Naive thymus-derived CD8-positive, alpha-beta T cell (primary cell): ENCODE data around the gene KLC4. TPM values are rescaled to one million over a fixed set of nuclear protein-coding genes. Genes with fewer than 3 reads are reported as not detected.

Experiments
- ATAC-seq, 2 donors: fragments of 150-1000 bp; cut with Tn5 transposase in 1 of 2; sonication (Bioruptor Pico), chemical (Tn5 transposase) in 1 of 2; 1 replicate in 1 of 2; 2 replicates in 1 of 2; pipeline ENCODE4 v1.10.0; 2021; ENCODE audit warnings: mild to moderate bottlenecking in 2 of 2, moderate library complexity in 2 of 2
- POLR2A ChIA-PET: fragments of 350-600 bp; sonication (Branson Sonifier 250); formaldehyde crosslinking; loops from one replicate; lab custom pipeline; 2021; ENCODE audit warnings: antibody characterized with exemption; lab: Charles Lee
- DNase-seq, 10 donors: peaks; one replicate each; pipeline versions ENCODE4 v3.0.0 to v3.0.0-alpha.2; 2020 to 2022
- H3K27ac Mint-ChIP-seq, 10 donors: one replicate each; pipeline ENCODE4 v1.8.0; 2020 to 2022; ENCODE audit warnings: mild to moderate bottlenecking in 10 of 10, mixed read lengths in 10 of 10, moderate library complexity in 4 of 10, inconsistent platforms in 1 of 10
- H3K27me3 Mint-ChIP-seq, 5 donors: one replicate each; pipeline ENCODE4 v1.8.0; 2021 to 2022; ENCODE audit warnings: mixed read lengths in 5 of 5
- H3K36me3 Mint-ChIP-seq, 3 donors: one replicate each; pipeline ENCODE4 v1.8.0; 2020 to 2022; ENCODE audit warnings: mixed read lengths in 3 of 3, mild to moderate bottlenecking in 2 of 3, inconsistent platforms in 1 of 3
- H3K4me1 Mint-ChIP-seq, 4 donors: one replicate each; pipeline ENCODE4 v1.8.0; 2021 to 2022; ENCODE audit warnings: mixed read lengths in 4 of 4
- H3K4me3 Mint-ChIP-seq, 10 donors: one replicate each; pipeline ENCODE4 v1.8.0; 2020 to 2022; ENCODE audit warnings: mild to moderate bottlenecking in 10 of 10, mixed read lengths in 10 of 10, moderate library complexity in 6 of 10, inconsistent platforms in 1 of 10
- H3K9me3 Mint-ChIP-seq, 9 donors: one replicate each; pipeline ENCODE4 v1.8.0; 2020 to 2022; ENCODE audit warnings: mixed read lengths in 9 of 9, mild to moderate bottlenecking in 3 of 9, inconsistent platforms in 1 of 9, moderate library complexity in 1 of 9
- polyA plus RNA-seq, 3 donors: library from polyadenylated mRNA; unstranded; fragments of 300-500 nt; fragmentation: Illumina TruSeq; gene quantifications; one replicate each; pipeline ENCODE4 v1.2.3, GENCODE V29; 2021
- total RNA-seq, 8 experiments: library from RNA in 2 of 8; stranded (reverse) in 2 of 8; gene quantifications; one replicate each; pipeline ENCODE4 v1.2.3 and lab custom pipeline; 2021 to 2026

The KLC4 gene
- total and polyA plus RNA-seq, 5 experiments from 2014 or later: 9.9 to 64.6 (median 12.7) TPM

DNA sequence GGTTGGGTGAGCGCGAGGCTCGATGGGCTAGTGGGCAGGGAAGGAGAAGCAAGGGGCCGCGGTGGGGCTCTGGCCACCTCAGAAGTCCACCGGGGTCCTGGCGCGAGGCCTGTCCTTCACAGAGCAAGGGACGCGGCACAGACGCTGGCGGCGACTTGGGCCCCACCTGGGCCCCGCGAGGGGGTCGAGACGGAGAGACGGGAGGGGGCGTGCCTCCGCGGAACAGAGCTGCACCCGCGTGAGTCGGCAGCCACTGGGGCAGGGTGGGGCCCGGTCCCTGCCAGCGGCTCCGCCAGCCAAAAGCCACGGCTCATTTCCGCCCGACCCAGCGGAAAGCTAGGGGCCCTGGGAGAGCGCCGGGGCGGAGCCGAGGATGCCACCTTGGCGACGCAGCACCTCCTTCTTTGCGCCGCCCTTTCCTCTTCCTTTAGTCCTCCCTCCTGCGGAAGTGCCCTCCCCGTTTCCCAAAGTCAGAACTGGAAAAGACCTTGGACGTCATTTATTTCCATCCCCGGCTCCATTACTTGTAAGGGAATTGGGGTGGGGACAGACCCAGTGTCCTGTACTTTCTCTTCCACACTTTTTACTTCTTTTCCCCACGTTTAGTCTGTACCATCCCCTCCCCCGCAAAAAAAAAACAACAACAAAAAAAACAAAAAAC lies 5.8 kb upstream of the KLC4 start, which contains the start of gene CUL7:
CUL7 (minus strand) TSS at position 307 of the 661 bp plus-strand sequence. CDS start 1,063 bp downstream, outside the sequence.
- Mint-ChIP-seq H3K9me3 (no peaks in the 10 kb centered on the region), H3K4me1 (peaks cover 34 to 54% (median 53%) of the 10 kb centered on the region in 4 donors), H3K27me3 (no peaks in the 10 kb centered on the region), H3K36me3 (peaks cover 0 to 41% (median 6%) of the 10 kb centered on the region in 3 donors), H3K4me3 (peak within 1 kb of the TSS; percentile 88 to 97 (median 94)), H3K27ac (peak within 1 kb of the TSS; percentile 80 to 98 (median 96))
- DNase-seq (peak; percentile 81 to 94 (median 86)), ATAC-seq (peak; percentile 99)
- POLR2A ChIA-PET: interaction anchor here (0.5 to 4.1 kb wide), 19 partner anchors 16 to 1116 kb away, joined by 3 to 34 read pairs (median 6); partner anchors contain the start of genes CNPY3, KLHDC3, MEA1 and PEX6

DNA sequence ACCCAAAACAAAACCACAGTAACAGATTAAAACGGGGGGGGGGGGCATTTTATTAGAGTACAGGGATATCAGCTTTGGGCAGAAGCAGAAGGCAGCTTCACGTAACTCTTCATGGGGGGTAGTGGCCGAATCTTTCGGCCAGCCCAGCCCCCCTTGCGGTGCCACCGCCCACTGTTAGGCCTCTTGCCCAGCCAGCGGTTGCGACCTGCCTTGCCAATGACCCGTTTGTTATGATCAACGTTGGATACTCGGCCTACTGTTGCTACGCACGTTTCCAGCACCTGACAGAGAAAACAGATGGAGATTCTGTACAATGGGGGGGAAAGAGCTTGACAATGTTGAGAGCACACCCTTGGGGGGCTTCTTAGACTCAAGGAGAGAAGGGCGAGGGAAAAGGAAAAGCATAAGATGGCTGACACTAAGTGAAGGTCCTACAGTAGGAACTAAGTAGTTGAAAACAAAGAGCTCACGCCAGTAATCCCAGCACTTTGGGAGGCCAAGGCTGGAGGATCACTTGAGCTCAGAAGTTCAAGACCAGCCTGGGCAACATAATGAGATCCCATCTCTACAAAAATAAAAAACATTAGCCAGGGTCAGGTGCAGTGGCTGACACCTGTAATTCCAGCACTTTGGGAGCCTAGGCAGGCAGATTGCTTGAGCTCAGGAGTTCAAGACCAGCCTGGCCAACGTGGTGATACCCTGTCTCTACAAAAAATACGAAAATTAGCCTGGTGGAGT lies 5.1 kb upstream of the KLC4 start:
- Mint-ChIP-seq H3K36me3 (peaks cover 0 to 35% (median 6%) of the 10 kb centered on the region in 3 donors), H3K4me3 (peak overlapping the region; percentile 88 to 97 (median 94)), H3K9me3 (no peaks in the 10 kb centered on the region), H3K27ac (peak overlapping the region; percentile 80 to 98 (median 96)), H3K4me1 (peaks cover 35 to 61% (median 59%) of the 10 kb centered on the region in 4 donors), H3K27me3 (no peaks in the 10 kb centered on the region)
- ATAC-seq (no peak), DNase-seq (peak in 1 of 10 donors; percentile 4)
- POLR2A ChIA-PET: interaction anchor here (0.6 to 4.1 kb wide), 19 partner anchors 8 to 1115 kb away, joined by 3 to 34 read pairs (median 6); partner anchors contain the start of genes CNPY3, KLHDC3, MEA1 and PEX6

DNA sequence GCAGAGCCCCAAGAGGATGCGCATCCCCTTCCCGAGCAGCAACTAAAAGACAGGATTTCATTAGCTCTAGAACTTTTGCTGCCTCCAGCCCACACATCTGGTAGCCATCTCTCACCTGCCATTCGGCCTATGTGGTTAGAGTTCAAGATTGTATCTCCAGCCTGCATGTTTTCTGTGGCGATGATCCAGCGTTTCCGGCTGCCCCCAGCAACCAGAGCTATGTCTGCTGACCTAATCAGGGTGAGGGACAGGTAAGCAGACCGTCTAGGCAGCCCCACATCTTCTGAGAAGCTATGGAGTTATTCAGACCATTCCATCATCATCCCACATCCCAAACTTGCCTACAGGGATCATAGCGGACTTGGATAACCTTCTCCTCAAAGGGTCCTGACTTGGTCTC lies 3.5 kb upstream of the KLC4 start:
- Mint-ChIP-seq H3K36me3 (peaks cover 0 to 26% (median 6%) of the 10 kb centered on the region in 3 donors), H3K4me1 (peaks cover 29 to 71% (median 63%) of the 10 kb centered on the region in 4 donors), H3K27ac (peak overlapping the region in 7 of 10 donors; percentile 47 to 86 (median 65)), H3K27me3 (no peaks in the 10 kb centered on the region), H3K4me3 (peak overlapping the region in 4 of 10 donors; percentile 10 to 37 (median 32)), H3K9me3 (no peaks in the 10 kb centered on the region)
- ATAC-seq (no peak), DNase-seq (no peak)
- POLR2A ChIA-PET: interaction anchor here (0.5 to 4.1 kb wide), 5 partner anchors 13 to 127 kb away, joined by 3 to 34 read pairs (median 4); partner anchors contain the start of gene CNPY3

DNA sequence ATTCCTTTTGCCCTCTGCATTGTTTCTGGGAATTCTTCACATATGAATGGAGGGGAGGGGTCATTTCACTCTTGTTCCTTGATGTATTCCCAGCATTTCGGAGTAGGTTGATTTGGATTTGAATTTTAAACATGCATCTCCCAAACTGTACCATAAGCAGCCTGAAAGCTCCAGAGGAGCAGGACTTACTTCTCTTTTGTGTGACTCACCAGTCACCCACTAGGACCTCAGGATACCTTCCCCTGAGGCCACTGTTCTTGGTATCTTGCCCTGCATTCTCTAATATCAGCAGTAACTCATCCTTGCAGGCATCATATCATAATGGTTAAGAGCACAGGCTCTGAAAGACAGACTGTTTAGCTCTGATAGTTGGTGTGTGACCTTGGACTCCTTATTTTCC lies 900 bp upstream of the KLC4 start:
- H3K4me1 Mint-ChIP-seq: peaks cover 20 to 56% (median 48%) of the 10 kb centered on the region in 4 donors
- POLR2A ChIA-PET: interaction anchor here (1.0 to 3.3 kb wide), 11 partner anchors 9 to 311 kb away, joined by 3 to 41 read pairs (median 7); partner anchors contain the start of genes CNPY3, DNPH1, KLHDC3 and MEA1
- peak overlapping the region; percentile 93 to 99 (median 95) for H3K4me3 Mint-ChIP-seq
- H3K36me3 Mint-ChIP-seq: peaks cover 0 to 39% (median 11%) of the 10 kb centered on the region in 3 donors
- ATAC-seq (no peak), DNase-seq (peak in 1 of 10 donors; percentile 2)
- H3K27ac Mint-ChIP-seq: peak overlapping the region; percentile 96 to 100 (median 99)
- no peaks in the 10 kb centered on the region for H3K9me3 Mint-ChIP-seq
- no peaks in the 10 kb centered on the region for H3K27me3 Mint-ChIP-seq

DNA sequence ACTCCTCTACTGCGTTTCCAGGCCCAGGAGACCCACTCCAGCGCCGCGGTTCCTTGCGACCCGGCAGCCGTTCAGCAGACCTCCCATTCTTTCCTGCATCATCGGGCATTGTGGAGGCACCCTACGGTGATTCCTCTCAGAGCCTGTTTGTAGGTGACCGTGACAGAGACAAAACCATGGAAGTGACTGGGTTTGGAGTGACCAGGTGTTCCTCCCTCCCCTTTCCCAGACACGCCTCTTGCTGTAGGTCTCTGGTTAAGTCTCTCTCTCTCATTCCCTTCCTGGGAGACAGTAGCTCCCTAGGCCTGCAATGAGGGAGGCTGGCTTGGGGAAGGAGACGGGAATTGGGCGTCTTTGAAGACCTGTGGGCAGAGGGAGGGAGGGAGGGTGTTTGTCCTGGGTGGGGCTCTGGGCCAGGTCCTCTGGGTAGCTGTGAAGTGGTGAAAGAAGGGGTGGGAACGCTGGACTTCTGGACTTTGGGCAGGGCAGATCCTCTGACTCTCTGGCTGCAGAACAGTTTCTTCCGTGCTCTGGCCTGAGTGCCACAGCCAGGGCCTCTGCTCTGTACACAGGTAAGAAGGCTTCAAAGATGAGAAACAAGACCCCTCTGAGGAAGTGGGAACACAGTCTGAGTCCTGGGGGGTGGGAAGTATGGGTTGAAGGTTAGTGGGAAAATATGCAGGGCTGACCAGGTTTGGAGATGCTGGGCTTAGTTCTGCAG lies 763 bp downstream of the KLC4 start:
- Mint-ChIP-seq H3K27me3 (no peaks in the 10 kb centered on the region), H3K36me3 (peaks cover 4 to 51% (median 17%) of the 10 kb centered on the region in 3 donors), H3K4me1 (peaks cover 17 to 47% (median 38%) of the 10 kb centered on the region in 4 donors), H3K9me3 (no peaks in the 10 kb centered on the region), H3K27ac (peak overlapping the region; percentile 96 to 100 (median 99)), H3K4me3 (peak overlapping the region; percentile 93 to 99 (median 95))
- ATAC-seq (no peak), DNase-seq (no peak)
- POLR2A ChIA-PET: interaction anchor here (1.1 to 3.3 kb wide), 6 partner anchors 40 to 309 kb away, joined by 5 to 41 read pairs (median 16); partner anchors contain the start of genes CNPY3, KLHDC3, MEA1 and PEX6

DNA sequence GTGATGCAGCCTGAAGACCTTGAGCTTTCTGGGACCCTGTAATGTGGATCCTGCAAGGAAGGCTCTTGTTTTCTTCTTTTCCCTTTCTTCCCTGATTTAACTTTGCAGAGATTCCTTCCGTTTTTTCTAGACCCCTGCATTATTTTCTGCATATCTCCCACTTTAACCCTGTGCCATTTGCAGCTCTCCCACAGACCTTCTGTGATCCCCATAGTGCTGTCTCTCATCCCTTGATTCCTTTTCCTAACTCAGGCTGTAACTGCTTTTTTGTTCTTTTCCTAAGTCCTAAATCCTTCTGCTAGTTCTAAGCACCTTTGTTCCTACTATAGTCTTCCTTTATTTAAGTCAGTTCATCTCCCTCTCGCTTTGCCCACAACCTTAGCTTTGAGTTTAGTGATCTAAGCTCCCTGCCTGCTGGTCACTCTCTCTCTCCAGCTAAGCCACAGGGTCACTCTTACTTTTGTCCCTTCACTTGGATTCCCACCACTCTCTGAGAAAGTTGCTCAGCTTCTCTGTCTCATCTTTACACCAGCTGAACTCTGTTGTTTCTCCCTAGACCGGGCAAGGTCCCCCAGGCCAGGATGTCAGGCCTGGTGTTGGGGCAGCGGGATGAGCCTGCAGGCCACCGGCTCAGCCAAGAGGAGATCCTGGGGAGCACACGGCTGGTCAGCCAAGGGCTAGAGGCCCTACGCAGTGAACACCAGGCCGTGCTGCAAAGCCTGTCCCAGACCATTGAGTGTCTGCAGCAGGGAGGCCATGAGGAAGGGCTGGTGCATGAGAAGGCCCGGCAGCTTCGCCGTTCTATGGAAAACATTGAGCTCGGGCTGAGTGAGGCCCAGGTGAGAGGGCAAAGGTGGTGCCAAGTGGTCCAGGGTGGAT lies 1.6 kb downstream of the KLC4 start:
- peak in 1 of 10 donors; percentile 57 for DNase-seq
- Mint-ChIP-seq H3K27ac (peak overlapping the region; percentile 82 to 100 (median 99)), H3K36me3 (peaks cover 4 to 51% (median 22%) of the 10 kb centered on the region in 3 donors), H3K4me3 (peak overlapping the region; percentile 93 to 99 (median 95)), H3K9me3 (no peaks in the 10 kb centered on the region), H3K27me3 (no peaks in the 10 kb centered on the region), H3K4me1 (peaks cover 17 to 46% (median 38%) of the 10 kb centered on the region in 4 donors)
- POLR2A ChIA-PET: interaction anchor here (0.6 to 3.3 kb wide), 2 partner anchors 47 to 120 kb away, joined by 4 to 41 read pairs; partner anchors contain the start of genes KLHDC3 and MEA1
- ATAC-seq: no peak

DNA sequence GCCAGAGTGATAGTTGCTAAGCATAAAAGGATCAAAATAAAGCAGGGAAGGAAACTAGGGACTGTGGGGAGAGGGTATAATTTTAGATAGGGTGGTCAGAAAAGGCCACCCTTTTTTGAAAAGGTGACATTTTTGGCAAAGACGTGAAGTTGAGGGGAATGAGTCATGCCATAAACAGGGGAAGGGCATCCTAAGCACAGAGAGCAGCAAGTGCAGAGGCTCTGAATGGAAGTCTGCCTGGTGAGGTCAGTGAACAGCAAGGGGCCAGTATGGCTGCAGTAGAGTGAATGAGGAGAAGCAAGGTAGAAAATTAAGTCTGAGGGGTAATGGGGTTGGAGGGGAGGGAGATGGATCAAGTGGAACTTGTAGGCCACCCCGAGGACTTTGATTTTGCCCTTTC lies 2.4 kb downstream of the KLC4 start:
- H3K4me1 Mint-ChIP-seq: peaks cover 17 to 44% (median 36%) of the 10 kb centered on the region in 4 donors
- no peaks in the 10 kb centered on the region for H3K9me3 Mint-ChIP-seq
- no peak for DNase-seq
- H3K27me3 Mint-ChIP-seq: no peaks in the 10 kb centered on the region
- H3K4me3 Mint-ChIP-seq: peak overlapping the region in 3 of 10 donors; percentile 22 to 97 (median 95)
- peak overlapping the region in 1 of 10 donors; percentile 87 for H3K27ac Mint-ChIP-seq
- POLR2A ChIA-PET: no interaction called here
- no peak for ATAC-seq
- peaks cover 4 to 53% (median 23%) of the 10 kb centered on the region in 3 donors for H3K36me3 Mint-ChIP-seq

DNA sequence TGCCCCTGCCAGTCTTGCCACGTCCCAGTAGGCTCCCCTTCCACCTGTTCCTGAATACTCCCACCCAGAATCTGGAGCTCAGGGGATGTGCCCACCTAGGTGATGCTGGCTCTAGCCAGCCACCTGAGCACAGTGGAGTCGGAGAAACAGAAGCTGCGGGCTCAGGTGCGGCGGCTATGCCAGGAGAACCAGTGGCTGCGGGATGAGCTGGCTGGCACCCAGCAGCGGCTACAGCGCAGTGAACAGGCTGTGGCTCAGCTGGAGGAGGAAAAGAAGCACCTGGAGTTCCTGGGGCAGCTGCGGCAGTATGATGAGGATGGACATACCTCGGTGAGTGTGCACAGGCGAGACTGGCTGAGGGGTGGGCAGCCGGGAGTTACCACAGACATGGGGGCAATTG lies 3.4 kb downstream of the KLC4 start:
- POLR2A ChIA-PET: no interaction called here
- no peak overlapping the region for H3K4me3 Mint-ChIP-seq
- peaks cover 4 to 49% (median 22%) of the 10 kb centered on the region in 3 donors for H3K36me3 Mint-ChIP-seq
- no peaks in the 10 kb centered on the region for H3K9me3 Mint-ChIP-seq
- H3K27me3 Mint-ChIP-seq: no peaks in the 10 kb centered on the region
- DNase-seq (no peak), ATAC-seq (no peak)
- H3K27ac Mint-ChIP-seq: no peak overlapping the region
- peaks cover 17 to 41% (median 33%) of the 10 kb centered on the region in 4 donors for H3K4me1 Mint-ChIP-seq

DNA sequence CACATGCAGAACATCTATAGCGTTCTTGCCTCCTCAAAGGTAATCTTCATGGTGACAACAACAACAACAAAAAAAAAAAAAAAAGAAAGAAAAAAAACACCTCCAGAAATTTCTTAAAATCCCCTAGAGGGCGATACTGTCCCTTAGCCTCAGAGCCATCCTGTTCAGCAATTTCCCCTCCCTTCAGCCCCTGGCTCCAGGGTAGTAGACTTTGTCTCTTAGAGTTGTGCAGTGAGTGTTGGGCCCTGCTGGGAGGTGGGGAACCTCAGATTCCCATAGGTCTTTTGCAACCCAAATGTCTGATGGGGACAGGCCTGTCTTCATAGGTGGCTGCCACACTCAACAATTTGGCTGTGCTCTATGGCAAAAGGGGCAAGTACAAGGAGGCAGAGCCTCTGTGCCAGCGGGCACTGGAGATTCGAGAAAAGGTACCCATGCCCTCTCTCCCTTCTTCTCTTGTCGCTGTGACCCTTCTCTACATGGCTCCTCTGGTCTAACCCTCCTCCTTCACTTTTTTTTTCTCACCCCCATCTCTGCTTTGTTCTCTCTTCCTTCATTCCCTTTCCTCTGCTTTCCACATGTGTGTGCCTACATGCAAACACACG lies 10.7 kb downstream of the KLC4 start:
- Mint-ChIP-seq H3K4me1 (peaks cover 0 to 3% (median 3%) of the 10 kb centered on the region in 4 donors), H3K27ac (peak overlapping the region in 2 of 10 donors; percentile 16 to 61), H3K27me3 (peaks cover 0 to 3% (median 0%) of the 10 kb centered on the region in 5 donors), H3K9me3 (no peaks in the 10 kb centered on the region), H3K4me3 (no peak overlapping the region), H3K36me3 (peaks cover 0 to 67% (median 34%) of the 10 kb centered on the region in 3 donors)
- POLR2A ChIA-PET: interaction anchor here (0.7 to 1.2 kb wide), 2 partner anchors 16 to 136 kb away, joined by 3 read pairs; partner anchors contain the start of gene CUL7
- peak; percentile 66 to 71 for ATAC-seq
- peak in 3 of 10 donors; percentile 12 to 55 (median 36) for DNase-seq

DNA sequence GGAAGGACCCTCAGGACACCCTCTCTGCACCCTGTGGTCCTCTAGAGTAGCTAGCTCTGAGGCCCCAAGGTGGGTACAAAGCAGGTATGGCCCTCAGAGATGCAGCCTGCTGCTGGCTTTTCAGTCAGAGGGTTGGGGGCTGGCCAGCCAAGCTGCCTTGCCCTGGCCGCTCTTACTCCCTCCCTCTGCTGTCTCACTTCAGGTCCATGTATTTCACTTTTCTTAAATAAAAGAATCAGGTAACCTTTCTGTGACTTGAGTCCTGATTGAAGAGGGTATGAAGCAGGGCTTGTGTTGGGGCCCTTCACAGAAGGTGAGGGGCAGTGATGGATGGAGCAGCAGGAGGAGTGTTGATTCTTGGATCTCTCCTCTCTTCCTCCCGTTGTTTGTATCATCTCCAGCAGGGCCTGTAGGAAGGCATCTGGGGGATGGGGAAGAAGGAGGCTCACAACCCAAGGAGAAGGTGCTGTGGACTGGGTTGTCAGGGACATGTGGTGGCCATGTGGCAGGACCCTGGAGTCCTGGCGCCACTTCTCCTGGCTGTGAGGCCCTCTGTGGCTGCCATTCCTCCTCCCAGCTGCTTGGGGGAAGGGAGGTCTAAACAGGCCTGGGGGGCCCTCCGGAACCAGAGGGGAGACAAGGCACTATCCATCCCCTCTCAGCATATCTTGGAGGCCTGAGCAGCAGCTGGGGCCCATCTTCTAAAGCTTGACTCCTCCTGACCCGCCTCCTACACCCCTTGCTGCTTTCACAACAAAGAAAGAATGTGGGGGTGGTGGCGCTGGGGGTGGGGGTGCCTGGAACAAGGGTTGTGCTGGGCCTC lies 15.6 kb downstream of the KLC4 start:
- Mint-ChIP-seq H3K4me1 (peaks cover 3 to 11% (median 9%) of the 10 kb centered on the region in 4 donors), H3K36me3 (peaks cover 0 to 47% (median 22%) of the 10 kb centered on the region in 3 donors), H3K27ac (no peak overlapping the region), H3K27me3 (peaks cover 8 to 23% (median 13%) of the 10 kb centered on the region in 5 donors), H3K4me3 (peak overlapping the region in 8 of 10 donors; percentile 30 to 73 (median 53)), H3K9me3 (no peaks in the 10 kb centered on the region)
- DNase-seq (no peak), ATAC-seq (no peak)
- POLR2A ChIA-PET: no interaction called here
